Ascending aorta (tissue), 2 donors: ENCODE results near the gene EPN2. TPM values are rescaled to one million over a fixed set of nuclear protein-coding genes. Genes with fewer than 3 reads are reported as not detected.

ENCODE experiments used
- DNase-seq, 2 donors: peaks; one replicate each; pipeline ENCODE4 v3.0.0-alpha.2; 2019; ENCODE audit warnings: low spot score in 2 of 2
- H3K27ac ChIP-seq, 2 donors: fragments of 200-600 bp; sonication (generic); one replicate each; pipeline ENCODE4 v1.5.1; 2016 to 2017; ENCODE audit warnings: mild to moderate bottlenecking in 1 of 2
- H3K27me3 ChIP-seq: fragments of 200-600 bp; sonication (generic); one replicate; pipeline ENCODE4 v1.5.1; 2017
- H3K36me3 ChIP-seq, 2 donors: fragments of 200-600 bp; sonication (generic); one replicate each; pipeline ENCODE4 v1.5.1; 2016
- H3K4me1 ChIP-seq, 2 donors: fragments of 200-600 bp; sonication (generic); one replicate each; pipeline ENCODE4 v1.5.1; 2016 to 2017; ENCODE audit warnings: mild to moderate bottlenecking in 1 of 2
- H3K4me3 ChIP-seq, 2 donors: fragments of 200-600 bp; sonication (generic); one replicate each; pipeline ENCODE4 v1.5.1; 2016 to 2017; ENCODE audit warnings: mild to moderate bottlenecking in 1 of 2
- H3K9me3 ChIP-seq, 2 donors: fragments of 200-600 bp; sonication (generic); one replicate each; pipeline ENCODE4 v1.5.1; 2016
- CTCF ChIP-seq, 3 experiments: fragments of 200-600 bp in 2 of 3; fragments of 450-650 bp in 1 of 3; sonication (generic) in 2 of 3; IDR thresholded peaks; one replicate each; pipeline ENCODE4 v1.5.1; 2016 to 2019; ENCODE audit warnings: antibody characterized with exemption in 3 of 3, mild to moderate bottlenecking in 1 of 3, moderate library complexity in 1 of 3
- intact Hi-C: fragments of 100-400 bp; cut with DNase I; formaldehyde crosslinking; loops from one replicate; pipeline ENCODE4 v1.15.1; 2023
- total RNA-seq: library from RNA; depleted of rRNA; stranded (reverse); fragments of >200 nt; gene quantifications from one replicate; pipeline ENCODE4 v1.1.0, GENCODE V29; 2016

EPN2 gene
- total RNA-seq, 1 donor from 2014 or later, result 51.0 TPM

- H3K36me3 ChIP-seq, result peaks cover 15 to 33% of the 10 kb centered on the region in 2 donors
- TF ChIP-seq CTCF (IDR thresholded peaks at IDR 0.05), result no peak
- H3K9me3 ChIP-seq, result no peaks in the 10 kb centered on the region
- peak; percentile 3 to 60 for DNase-seq
- intact Hi-C loops, result no loop called here
- no peaks in the 10 kb centered on the region for H3K27me3 ChIP-seq
- H3K27ac ChIP-seq, result no peak overlapping the region
- H3K4me1 ChIP-seq, result peaks cover 0 to 2% of the 10 kb centered on the region in 2 donors
- no peak overlapping the region for H3K4me3 ChIP-seq
These were observed 95.4 kb downstream of the EPN2 start for GRCh38 chr17:19332371-19333131.

GRCh38 chr17:19333132-19333440 lies 95.9 kb downstream of the EPN2 start:
- Histone ChIP-seq H3K9me3 (no peaks in the 10 kb centered on the region), H3K27me3 (no peaks in the 10 kb centered on the region), H3K4me1 (peaks cover 0 to 2% of the 10 kb centered on the region in 2 donors), H3K4me3 (no peak overlapping the region), H3K27ac (no peak overlapping the region), H3K36me3 (peaks cover 15 to 33% of the 10 kb centered on the region in 2 donors)
- intact Hi-C loops, result no loop called here
- no peak for TF ChIP-seq CTCF (IDR thresholded peaks at IDR 0.05)
- peak in 1 of 2 donors; percentile 5 for DNase-seq

GRCh38 chr17:19333736-19334290 lies 96.6 kb downstream of the EPN2 start:
- no peak for TF ChIP-seq CTCF (IDR thresholded peaks at IDR 0.05)
- Histone ChIP-seq H3K27me3 (no peaks in the 10 kb centered on the region), H3K4me3 (no peak overlapping the region), H3K27ac (no peak overlapping the region), H3K36me3 (peaks cover 15 to 29% of the 10 kb centered on the region in 2 donors), H3K9me3 (no peaks in the 10 kb centered on the region), H3K4me1 (peaks cover 0 to 2% of the 10 kb centered on the region in 2 donors)
- intact Hi-C loops, result no loop called here
- peak in 1 of 2 donors; percentile 5 for DNase-seq

GRCh38 chr17:19334331-19334730 lies 97.2 kb downstream of the EPN2 start:
- intact Hi-C loops, result no loop called here
- no peak overlapping the region for H3K27ac ChIP-seq
- no peak for TF ChIP-seq CTCF (IDR thresholded peaks at IDR 0.05)
- peaks cover 14 to 27% of the 10 kb centered on the region in 2 donors for H3K36me3 ChIP-seq
- H3K27me3 ChIP-seq, result no peaks in the 10 kb centered on the region
- no peaks in the 10 kb centered on the region for H3K9me3 ChIP-seq
- H3K4me3 ChIP-seq, result no peak overlapping the region
- DNase-seq, result peak in 1 of 2 donors; percentile 1
- H3K4me1 ChIP-seq, result peaks cover 0 to 2% of the 10 kb centered on the region in 2 donors

- peak in 1 of 2 donors; percentile 9 for DNase-seq
- no peaks in the 10 kb centered on the region for H3K27me3 ChIP-seq
- no peak overlapping the region for H3K4me3 ChIP-seq
- no peaks in the 10 kb centered on the region for H3K9me3 ChIP-seq
- TF ChIP-seq CTCF (IDR thresholded peaks at IDR 0.05), result no peak
- intact Hi-C loops, result no loop called here
- H3K27ac ChIP-seq, result no peak overlapping the region
- peaks cover 0 to 2% of the 10 kb centered on the region in 2 donors for H3K4me1 ChIP-seq
- peaks cover 8 to 18% of the 10 kb centered on the region in 2 donors for H3K36me3 ChIP-seq
These were observed 98.9 kb downstream of the EPN2 start for GRCh38 chr17:19335951-19336631.
